ENCODE data around the gene INPP5E. TPM values are rescaled to one million over a fixed set of nuclear protein-coding genes. Genes with fewer than 3 reads are reported as not detected.
A peak's percentile ranks its signal among the peaks of the same experiment; 100 is the strongest.

The INPP5E gene
- total and polyA plus RNA-seq, 2 experiments from 2014 or later: 5.8 to 13.4 TPM

- peak overlapping the region; percentile 85 for H3K4me3 Mint-ChIP-seq
- no peak overlapping the region for H2AFZ ChIP-seq
- H3K4me2 ChIP-seq: 0 out of 2 replicates have a peak overlapping the region, but pooled peaks have one; percentile 93
- H3K36me3 Mint-ChIP-seq (ENCODE audit: low read depth): peaks cover 18% of the 10 kb centered on the region
- peaks cover 23% of the 10 kb centered on the region; the same call in 1 of the 2 replicates for H4K20me1 ChIP-seq (replicated peaks; ENCODE audit: insufficient read depth)
- TF ChIP-seq ETS1 (IDR thresholded peaks at IDR 0.05) (no peak), ZNF462 (CRISPR knock-in tag; IDR thresholded peaks at IDR 0.05) (no peak), ZNF114 (CRISPR knock-in tag; IDR thresholded peaks at IDR 0.05) (no peak), POLR2AphosphoS5 (IDR thresholded peaks at IDR 0.05; ENCODE audit: low read depth) (no peak), STAT1 (IDR thresholded peaks at IDR 0.05; ENCODE audit: unreplicated experiment) (no peak), REST (IDR thresholded peaks at IDR 0.05; ENCODE audit: unreplicated experiment) (no peak), CTCF (conservative IDR thresholded peaks at IDR 0.05; ENCODE audit: low read depth in 2 of 2) (no peak), CREB1 (CRISPR knock-in tag; IDR thresholded peaks at IDR 0.05; ENCODE audit: low read depth) (no peak), JUNB (IDR thresholded peaks at IDR 0.05; ENCODE audit: unreplicated experiment) (no peak), EZH2 (IDR thresholded peaks at IDR 0.05; ENCODE audit: low read depth, unreplicated experiment) (no peak)
- H3K4me1 ChIP-seq (ENCODE audit: insufficient read depth): no peaks in the 10 kb centered on the region
- H3K36me3 ChIP-seq (ENCODE audit: insufficient read depth): peaks cover 2% of the 10 kb centered on the region; the same call in 1 of the 2 replicates
- H3K9me2 ChIP-seq (ENCODE audit: insufficient read depth): no peaks in the 10 kb centered on the region
- peaks cover 23% of the 10 kb centered on the region for H3F3A ChIP-seq (replicated peaks; ENCODE audit: low read depth)
- no peak overlapping the region for H3K27ac ChIP-seq (ENCODE audit: low read depth)
- no peaks in the 10 kb centered on the region for H3K27me3 ChIP-seq (ENCODE audit: insufficient read depth)
- H3K79me2 ChIP-seq (replicated peaks; ENCODE audit: insufficient read depth): peaks cover 29% of the 10 kb centered on the region
- ATAC-seq: no peak
- H3K9me3 Mint-ChIP-seq: 0 out of 3 replicates have a peak, but pooled peaks cover 2% of the 10 kb centered on the region
- peak overlapping the region; percentile 85 for H3K4me3 ChIP-seq
- H3K4me1 Mint-ChIP-seq: peaks cover 18% of the 10 kb centered on the region
- no peak overlapping the region for H3K27ac Mint-ChIP-seq
- H3K27me3 Mint-ChIP-seq (ENCODE audit: insufficient read depth, low read depth, poor library complexity): peaks cover 13% of the 10 kb centered on the region
- DNase-seq (ENCODE audit: low spot score): no peak
These were observed 2.2 kb downstream of the INPP5E start for GRCh38 chr9:136437430-136437829.
